DOHH2 (cell line): ENCODE data around the gene EPB41.

Experiments
- CTCF ChIP-seq: fragments of 200-600 bp; sonication (generic); IDR thresholded peaks from one replicate; pipeline ENCODE4 v1.5.1; 2014; ENCODE audit warnings: antibody characterized with exemption, mild to moderate bottlenecking, low read depth, low read length; ENCODE audit not compliant: poor library complexity, severe bottlenecking
- EZH2phosphoT487 ChIP-seq: fragments of 200-600 bp; sonication (generic); IDR thresholded peaks from 2 replicates; pipeline ENCODE4 v1.6.1; 2017; ENCODE audit warnings: borderline replicate concordance, mild to moderate bottlenecking, antibody characterized with exemption, low read length, moderate library complexity, mixed read lengths

- TF ChIP-seq CTCF (no peak), EZH2phosphoT487 (no peak)
These were observed 20.9 kb downstream of the EPB41 start for GRCh38 chr1:28935293-28935692.
